T-helper 17 cell (primary cell): ENCODE data around the gene MICALL1. TPM values are rescaled to one million over a fixed set of nuclear protein-coding genes. Genes with fewer than 3 reads are reported as not detected.

Experiments
- ATAC-seq: fragments of 150-1000 bp; cut with Tn5 transposase; 2 replicates; pipeline ENCODE4 v1.10.0; 2021; ENCODE audit warnings: mild to moderate bottlenecking, moderate library complexity
- DNase-seq, 3 donors: peaks; one replicate each; pipeline versions ENCODE4 v3.0.0 to v3.0.0-alpha.2; 2020 to 2021
- H3K9me3 ChIP-seq: one replicate; pipeline ENCODE4 v1.7.0; 2013; ENCODE audit warnings: low read length, mild to moderate bottlenecking; ENCODE audit not compliant: control insufficient read depth, poor library complexity, severe bottlenecking
- H3K27ac Mint-ChIP-seq: one replicate; pipeline ENCODE4 v1.8.0; 2022; ENCODE audit warnings: mild to moderate bottlenecking, moderate library complexity, mixed read lengths
- H3K27me3 Mint-ChIP-seq: one replicate; pipeline ENCODE4 v1.8.0; 2022; ENCODE audit warnings: mixed read lengths
- H3K36me3 Mint-ChIP-seq: one replicate; pipeline ENCODE4 v1.8.0; 2022; ENCODE audit warnings: low read depth, mixed read lengths
- H3K4me1 Mint-ChIP-seq: one replicate; pipeline ENCODE4 v1.8.0; 2022; ENCODE audit warnings: mild to moderate bottlenecking, mixed read lengths
- H3K4me3 Mint-ChIP-seq: one replicate; pipeline ENCODE4 v1.8.0; 2022; ENCODE audit warnings: mild to moderate bottlenecking, moderate library complexity, mixed read lengths
- total RNA-seq, 4 donors: library from RNA in 2 of 4; stranded (reverse) in 2 of 4; gene quantifications; one replicate each; pipeline ENCODE4 v1.2.3 and lab custom pipeline; 2022 to 2026

Gene MICALL1
- total RNA-seq, result 10 to 100 TPM; 19.2 to 21.9 TPM
- 25.7 to 43.7 reads per million in 2 donors for total RNA-seq (lab: John Stamatoyannopoulos, UW)

GRCh38 chr22:37905534-37906363 lies at the start of gene MICALL1:
Gene MICALL1, plus strand, starts transcription at chr22:37906297. Its CDS starts 126 bp downstream, at chr22:37906423.
- Mint-ChIP-seq H3K4me3 (peak within 1 kb of the TSS; percentile 89), H3K27ac (peak within 1 kb of the TSS; percentile 80), H3K36me3 (no peaks in the 10 kb centered on the region), H3K4me1 (peaks cover 22% of the 10 kb centered on the region), H3K27me3 (no peaks in the 10 kb centered on the region)
- ATAC-seq (peak; percentile 90), DNase-seq (peak; percentile 56 to 69 (median 60))
- H3K9me3 ChIP-seq, result no peaks in the 10 kb centered on the region

- H3K9me3 ChIP-seq, result no peaks in the 10 kb centered on the region
- no peak overlapping the region for H3K4me3 Mint-ChIP-seq
- no peak for ATAC-seq
- H3K4me1 Mint-ChIP-seq, result peaks cover 10% of the 10 kb centered on the region
- no peak for DNase-seq
- H3K27ac Mint-ChIP-seq, result no peak overlapping the region
- peaks cover 3% of the 10 kb centered on the region for H3K36me3 Mint-ChIP-seq
- no peaks in the 10 kb centered on the region for H3K27me3 Mint-ChIP-seq
These were observed 45.2 kb upstream of the MICALL1 start for GRCh38 chr22:37860796-37861421.

DNA sequence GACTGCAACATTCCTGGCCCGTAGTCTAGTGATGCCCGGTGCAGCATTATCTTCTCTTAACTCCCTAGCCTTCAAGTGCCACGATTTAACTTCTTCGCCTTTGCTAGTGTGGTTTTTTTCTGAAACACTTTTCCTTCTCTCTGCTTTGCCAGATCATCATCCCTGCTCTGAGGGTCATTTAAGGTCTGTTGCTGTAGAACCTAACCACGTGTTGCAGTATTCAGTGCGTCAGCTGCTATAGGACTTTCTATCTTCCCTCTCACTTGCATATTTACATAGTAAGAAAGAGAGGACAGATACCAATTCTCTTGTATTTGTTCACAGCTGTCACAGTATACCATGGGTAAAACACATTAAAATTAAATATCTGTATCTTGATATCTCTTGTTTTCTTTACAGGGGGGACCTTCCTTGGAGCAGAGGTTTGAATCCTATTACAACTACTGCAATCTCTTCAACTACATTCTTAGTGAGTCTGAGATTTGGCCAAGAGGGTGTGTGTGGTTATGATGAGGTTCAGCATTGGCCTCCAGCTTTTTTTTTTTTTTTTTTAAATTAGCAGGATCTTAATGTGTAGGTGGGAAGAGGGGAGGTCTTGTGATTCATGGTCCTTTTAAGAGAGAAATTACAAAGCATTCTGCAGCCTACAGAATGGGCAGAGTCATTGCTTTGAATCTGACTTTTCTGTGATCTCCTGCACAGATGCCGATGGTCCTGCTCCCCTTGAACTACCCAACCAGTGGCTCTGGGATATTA lies 43.3 kb upstream of the MICALL1 start:
- H3K27me3 Mint-ChIP-seq, result no peaks in the 10 kb centered on the region
- no peak for DNase-seq
- H3K36me3 Mint-ChIP-seq, result peaks cover 3% of the 10 kb centered on the region
- H3K4me3 Mint-ChIP-seq, result peak overlapping the region; percentile 21
- H3K4me1 Mint-ChIP-seq, result peaks cover 10% of the 10 kb centered on the region
- H3K9me3 ChIP-seq, result no peaks in the 10 kb centered on the region
- peak; percentile 18 for ATAC-seq
- no peak overlapping the region for H3K27ac Mint-ChIP-seq

DNA sequence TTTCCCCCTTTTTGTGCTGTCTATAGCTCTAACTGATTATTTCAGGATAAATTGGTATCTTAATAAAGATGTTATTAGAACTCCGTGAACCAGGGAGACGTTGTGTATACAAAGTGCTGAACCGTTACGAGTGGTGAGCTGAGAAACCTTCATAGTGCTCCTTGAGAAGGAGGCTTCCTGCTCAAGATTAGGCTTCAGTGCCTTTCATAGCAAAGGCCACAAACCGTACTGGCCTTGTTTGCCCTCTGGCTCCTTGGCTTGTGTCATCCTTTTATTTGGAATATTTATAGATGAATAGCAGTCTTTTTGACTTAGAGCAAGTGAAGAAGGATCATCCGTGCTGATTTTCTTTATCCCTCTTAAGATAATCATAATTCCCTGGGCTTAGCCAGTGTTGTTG lies 40.6 kb upstream of the MICALL1 start:
- peaks cover 3% of the 10 kb centered on the region for H3K36me3 Mint-ChIP-seq

GRCh38 chr22:37870273-37870672 lies 35.8 kb upstream of the MICALL1 start:
- Mint-ChIP-seq H3K4me3 (no peak overlapping the region), H3K4me1 (no peaks in the 10 kb centered on the region), H3K27me3 (no peaks in the 10 kb centered on the region), H3K36me3 (no peaks in the 10 kb centered on the region), H3K27ac (no peak overlapping the region)
- no peaks in the 10 kb centered on the region for H3K9me3 ChIP-seq
- DNase-seq (no peak), ATAC-seq (no peak)

More for the DNA sequence above, 40.6 kb upstream of the MICALL1 start:
- ATAC-seq (no peak), DNase-seq (no peak)
- Mint-ChIP-seq H3K27me3 (no peaks in the 10 kb centered on the region), H3K4me1 (peaks cover 9% of the 10 kb centered on the region), H3K27ac (no peak overlapping the region), H3K4me3 (no peak overlapping the region)
- no peaks in the 10 kb centered on the region for H3K9me3 ChIP-seq

DNA sequence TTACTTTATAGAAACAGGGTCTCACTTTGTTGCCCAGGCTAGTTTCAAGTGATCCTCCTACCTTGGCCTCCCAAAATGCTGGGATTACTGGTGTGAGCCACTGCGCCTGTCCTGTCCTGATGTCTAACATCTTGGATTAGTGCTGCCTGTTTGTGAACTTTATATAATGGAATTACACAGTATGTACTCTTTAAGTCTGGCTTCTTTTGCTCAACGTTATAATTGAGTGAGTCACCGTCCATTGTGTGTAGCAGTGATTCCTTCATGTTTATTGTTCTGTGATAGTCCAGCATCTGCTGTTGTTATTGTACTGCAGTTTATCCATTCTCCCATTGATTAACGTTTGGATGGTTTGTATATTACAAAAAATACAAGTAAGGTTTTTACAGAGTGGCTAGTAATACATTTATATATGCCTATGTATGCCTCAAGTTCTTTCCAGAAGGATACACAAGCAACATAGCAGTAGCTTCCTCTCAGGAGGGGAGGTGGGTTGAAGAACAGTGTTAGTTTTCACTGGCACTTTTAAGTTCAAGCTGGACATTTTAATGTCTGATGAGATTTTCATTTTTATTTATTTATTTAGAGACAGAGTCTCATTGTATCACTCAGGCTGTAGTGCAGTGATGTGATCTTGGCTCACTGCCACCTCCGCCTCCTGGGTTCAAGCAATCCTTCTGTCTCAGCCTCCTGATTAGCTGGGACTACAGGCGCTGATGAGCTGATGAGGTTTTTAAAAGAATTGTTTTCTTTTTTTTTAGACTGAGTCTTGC lies 25.2 kb upstream of the MICALL1 start:
- ATAC-seq, result no peak
- DNase-seq, result no peak
- Mint-ChIP-seq H3K27ac (peak overlapping the region; percentile 41), H3K4me3 (no peak overlapping the region), H3K27me3 (no peaks in the 10 kb centered on the region), H3K4me1 (peaks cover 10% of the 10 kb centered on the region), H3K36me3 (peaks cover 8% of the 10 kb centered on the region)
- no peaks in the 10 kb centered on the region for H3K9me3 ChIP-seq

DNA sequence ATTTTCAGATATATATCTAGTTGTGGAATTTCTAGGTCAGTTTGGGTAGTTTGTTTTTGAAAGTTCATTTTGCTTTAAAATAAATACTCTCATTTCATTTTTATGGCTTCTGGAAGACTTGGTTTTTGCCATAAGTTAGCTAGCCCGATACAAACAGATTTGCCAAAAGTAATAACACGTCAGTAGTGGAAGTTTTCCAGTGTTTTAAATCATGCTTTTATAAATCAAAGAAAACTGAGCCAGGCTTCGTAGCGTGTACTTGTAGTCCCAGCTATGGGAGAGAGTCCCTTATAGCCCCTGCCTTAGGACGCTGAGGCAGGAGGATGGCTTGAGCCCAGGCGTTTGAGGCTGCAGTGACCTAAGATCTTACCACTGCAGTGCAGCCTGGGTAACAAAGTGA lies 21.7 kb upstream of the MICALL1 start:
- peaks cover 3% of the 10 kb centered on the region for H3K36me3 Mint-ChIP-seq
- no peaks in the 10 kb centered on the region for H3K27me3 Mint-ChIP-seq
- peaks cover 6% of the 10 kb centered on the region for H3K4me1 Mint-ChIP-seq
- DNase-seq (no peak), ATAC-seq (no peak)
- no peaks in the 10 kb centered on the region for H3K9me3 ChIP-seq
- peak overlapping the region; percentile 19 for H3K27ac Mint-ChIP-seq
- no peak overlapping the region for H3K4me3 Mint-ChIP-seq

- Mint-ChIP-seq H3K4me1 (peaks cover 6% of the 10 kb centered on the region), H3K27me3 (no peaks in the 10 kb centered on the region), H3K27ac (peak overlapping the region; percentile 68), H3K4me3 (no peak overlapping the region), H3K36me3 (peaks cover 9% of the 10 kb centered on the region)
- ATAC-seq (no peak), DNase-seq (no peak)
- no peaks in the 10 kb centered on the region for H3K9me3 ChIP-seq
These were observed 18.3 kb upstream of the MICALL1 start for GRCh38 chr22:37887584-37888378.

DNA sequence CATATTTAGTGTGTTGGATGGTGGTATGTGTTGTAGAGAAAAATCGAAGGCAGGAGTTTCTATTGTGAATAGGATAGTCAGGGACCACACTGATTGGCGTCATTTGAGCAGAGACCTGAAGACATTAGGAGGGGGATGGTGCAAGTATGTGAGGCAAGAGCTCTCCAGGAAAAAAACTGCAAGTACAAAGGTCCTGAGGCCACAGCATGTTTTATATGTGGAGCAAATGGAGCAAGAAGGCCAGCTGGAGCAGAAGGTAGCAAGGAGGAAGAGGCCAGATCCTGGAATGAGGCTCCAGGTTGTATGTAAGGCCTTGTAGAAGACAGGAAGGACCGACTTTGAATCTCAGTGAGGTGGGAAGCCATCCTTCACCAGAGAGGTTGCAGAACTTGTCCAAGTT lies 14.2 kb upstream of the MICALL1 start:
- peaks cover 12% of the 10 kb centered on the region for H3K4me1 Mint-ChIP-seq
- H3K36me3 Mint-ChIP-seq, result peaks cover 9% of the 10 kb centered on the region
- no peak for DNase-seq
- no peak overlapping the region for H3K27ac Mint-ChIP-seq
- no peaks in the 10 kb centered on the region for H3K27me3 Mint-ChIP-seq
- H3K9me3 ChIP-seq, result no peaks in the 10 kb centered on the region
- no peak for ATAC-seq
- no peak overlapping the region for H3K4me3 Mint-ChIP-seq

DNA sequence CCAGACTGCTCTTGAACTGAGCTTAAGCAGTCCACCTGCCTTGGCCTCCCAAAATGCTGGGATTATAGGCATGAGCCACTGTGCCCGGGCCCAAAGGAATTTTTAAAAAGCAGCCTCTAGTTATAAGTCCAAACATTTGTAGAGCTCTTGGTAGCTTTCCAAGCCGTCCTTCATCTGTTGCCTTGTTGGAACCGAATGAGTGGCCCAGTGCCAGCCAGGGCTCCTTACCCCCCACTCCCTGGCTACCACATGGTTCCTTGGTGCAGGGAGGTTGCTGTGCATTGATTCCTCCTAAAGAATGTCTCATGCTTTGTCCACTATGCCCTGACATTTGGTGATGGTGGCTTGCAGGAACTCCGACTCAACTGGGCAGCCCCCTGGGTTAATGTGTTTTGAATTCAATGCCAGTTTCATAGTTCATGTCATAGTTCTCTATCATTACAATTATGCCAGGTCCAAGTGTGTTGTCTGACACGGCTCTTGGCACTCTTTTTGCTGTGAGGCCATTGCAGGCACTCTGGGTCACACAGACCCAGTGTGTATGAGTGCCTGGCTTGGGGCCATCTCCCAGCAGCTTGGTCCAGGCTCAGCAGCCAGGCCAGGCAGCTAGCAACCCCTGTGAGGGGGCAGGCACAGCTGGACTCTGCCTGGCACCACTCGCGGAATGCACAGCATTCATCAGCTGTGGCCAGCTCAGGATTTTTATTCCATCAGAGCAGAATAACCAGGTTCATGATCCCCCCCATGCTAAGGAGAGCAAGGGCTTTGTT lies 13.3 kb upstream of the MICALL1 start:
- H3K4me1 Mint-ChIP-seq, result peaks cover 14% of the 10 kb centered on the region
- H3K27me3 Mint-ChIP-seq, result no peaks in the 10 kb centered on the region
- peaks cover 9% of the 10 kb centered on the region for H3K36me3 Mint-ChIP-seq
- no peak for DNase-seq
- ATAC-seq, result no peak
- H3K9me3 ChIP-seq, result no peaks in the 10 kb centered on the region
- peak overlapping the region; percentile 83 for H3K27ac Mint-ChIP-seq
- H3K4me3 Mint-ChIP-seq, result no peak overlapping the region

GRCh38 chr22:37893583-37893983 lies 12.5 kb upstream of the MICALL1 start:
- ATAC-seq (no peak), DNase-seq (no peak)
- Mint-ChIP-seq H3K27ac (no peak overlapping the region), H3K27me3 (no peaks in the 10 kb centered on the region), H3K36me3 (peaks cover 6% of the 10 kb centered on the region), H3K4me1 (peaks cover 14% of the 10 kb centered on the region), H3K4me3 (no peak overlapping the region)
- H3K9me3 ChIP-seq, result no peaks in the 10 kb centered on the region
